ENCODE data around the gene CHMP1A. TPM values are rescaled to one million over a fixed set of nuclear protein-coding genes. Genes with fewer than 3 reads are reported as not detected.

CHMP1A gene
- polyA plus RNA-seq, 1 donor, result 77.1 TPM

GRCh38 chr16:89595330-89596060 is 62.0 kb downstream of the CHMP1A start:
- no peak for DNase-seq
- H3K27me3 ChIP-seq (ENCODE audit: control insufficient read depth, insufficient read depth, low read length), result no peaks in the 10 kb centered on the region

More at GRCh38 chr16:89595330-89596060, 62.0 kb downstream of the CHMP1A start:
- WGBS (ENCODE audit: insufficient coverage, low lambda C conversion rate), result 100% methylated on average over 1 of the region's 47 CpGs
- H3K27ac ChIP-seq (ENCODE audit: low read length), result no peak overlapping the region
- H3K36me3 ChIP-seq (ENCODE audit: control insufficient read depth, insufficient read depth, low read length), result no peaks in the 10 kb centered on the region
- no peak overlapping the region for H3K4me3 ChIP-seq (ENCODE audit: low read length)
- H3K9me3 ChIP-seq (ENCODE audit: control insufficient read depth, low read depth, low read length), result peaks cover 3% of the 10 kb centered on the region
- H3K4me1 ChIP-seq (ENCODE audit: control insufficient read depth, insufficient read depth, low read length), result peaks cover 6% of the 10 kb centered on the region

Other genes with a start within 250 kb of the CHMP1A start
- 83.9 TPM for gene ANKRD11, start 167.1 kb downstream of the CHMP1A start, polyA plus RNA-seq
- gene SPG7, start 149.3 kb downstream of the CHMP1A start, polyA plus RNA-seq, result 135 TPM
- 3,996 TPM for gene RPL13, start 97.0 kb downstream of the CHMP1A start, polyA plus RNA-seq
- gene CPNE7, start 82.0 kb downstream of the CHMP1A start, polyA plus RNA-seq, result 11.7 TPM
- 165 TPM for gene DPEP1, start 44.1 kb downstream of the CHMP1A start, polyA plus RNA-seq
- gene SPATA33, start 128 bp upstream of the CHMP1A start, polyA plus RNA-seq, result 11.0 TPM
- gene CDK10, start 29.0 kb upstream of the CHMP1A start, polyA plus RNA-seq, result 165 TPM
- gene SPATA2L, start 44.0 kb upstream of the CHMP1A start, polyA plus RNA-seq, result 18.7 TPM
- 13.4 TPM for gene VPS9D1, start 63.2 kb upstream of the CHMP1A start, polyA plus RNA-seq
- gene ZNF276, start 63.8 kb upstream of the CHMP1A start, polyA plus RNA-seq, result 35.7 TPM
- gene FANCA, start 158.9 kb upstream of the CHMP1A start, polyA plus RNA-seq, result 23.3 TPM
- gene SPIRE2, start 170.8 kb upstream of the CHMP1A start, polyA plus RNA-seq, result 55.2 TPM
- gene TCF25, start 215.9 kb upstream of the CHMP1A start, polyA plus RNA-seq, result 129 TPM

All from large intestine (tissue), 3 donors.